Cardiac muscle cell (in vitro differentiated cells and primary cell): ENCODE measurements around the gene ABCA7. TPM values are rescaled to one million over a fixed set of nuclear protein-coding genes. Genes with fewer than 3 reads are reported as not detected.

Source experiments
- DNase-seq, 2 donors: peaks; one replicate each; pipeline versions ENCODE4 v3.0.0 to v3.0.0-alpha.2; 2010 to 2017; ENCODE audit warnings: low read depth in 1 of 2, low spot score in 1 of 2
- H3K27ac ChIP-seq: fragments of 200-600 bp; sonication (generic); 2 replicates; pipeline ENCODE4 v1.5.1; 2016
- H3K27me3 ChIP-seq: fragments of 200-600 bp; sonication (generic); 2 replicates; pipeline ENCODE4 v1.6.0; 2016; ENCODE audit warnings: control low read depth
- H3K36me3 ChIP-seq: fragments of 200-600 bp; sonication (generic); 2 replicates; pipeline ENCODE4 v1.5.1; 2016; ENCODE audit warnings: control low read depth
- H3K4me1 ChIP-seq: fragments of 200-600 bp; sonication (generic); 2 replicates; pipeline ENCODE4 v1.8.1; 2017; ENCODE audit warnings: low read depth, mild to moderate bottlenecking, mixed run types
- H3K4me3 ChIP-seq: fragments of 200-600 bp; sonication (generic); 2 replicates; pipeline ENCODE4 v1.5.1; 2016; ENCODE audit warnings: mild to moderate bottlenecking
- H3K9me3 ChIP-seq: fragments of 200-600 bp; sonication (generic); 2 replicates; pipeline ENCODE4 v1.5.1; 2017; ENCODE audit warnings: low read depth, mild to moderate bottlenecking, control low read depth
- CTCF ChIP-seq: IDR thresholded peaks from 2 replicates; pipeline ENCODE4 v1.5.1; 2012; ENCODE audit warnings: low read depth, mild to moderate bottlenecking, low read length
- polyA plus RNA-seq: library from polyadenylated mRNA; unstranded; fragments of >200 nt; fragmentation: Nextera tagmentation; extraction: Ambion mirVana; gene quantifications from 2 replicates; pipeline ENCODE4 v1.2.1, GENCODE V29; 2016
- total RNA-seq: library from RNA; depleted of rRNA; stranded (reverse); fragments of >200 nt; gene quantifications from 2 replicates; pipeline ENCODE4 v1.2.3, GENCODE V29; 2016

Gene ABCA7
- total and polyA plus RNA-seq, 2 experiments from 2014 or later, result 44.0 to 60.4 TPM

GRCh38 chr19:1049106-1049505 lies 9.2 kb downstream of the ABCA7 start:
- no peak for DNase-seq
- TF ChIP-seq CTCF, result no peak
- Histone ChIP-seq H3K9me3 (no peaks in the 10 kb centered on the region), H3K27ac (no peak overlapping the region), H3K27me3 (no peaks in the 10 kb centered on the region), H3K36me3 (peaks cover 3% of the 10 kb centered on the region), H3K4me3 (no peak overlapping the region), H3K4me1 (no peaks in the 10 kb centered on the region)

GRCh38 chr19:1049800-1050199 lies 9.9 kb downstream of the ABCA7 start:
- no peaks in the 10 kb centered on the region for H3K9me3 ChIP-seq
- no peak for TF ChIP-seq CTCF
- no peak overlapping the region for H3K4me3 ChIP-seq
- H3K27ac ChIP-seq, result no peak overlapping the region
- H3K4me1 ChIP-seq, result no peaks in the 10 kb centered on the region
- no peaks in the 10 kb centered on the region for H3K27me3 ChIP-seq
- DNase-seq, result no peak
- peaks cover 3% of the 10 kb centered on the region for H3K36me3 ChIP-seq

- Histone ChIP-seq H3K27ac (no peak overlapping the region), H3K4me3 (no peak overlapping the region), H3K9me3 (no peaks in the 10 kb centered on the region), H3K27me3 (no peaks in the 10 kb centered on the region), H3K36me3 (peaks cover 3% of the 10 kb centered on the region), H3K4me1 (no peaks in the 10 kb centered on the region)
- no peak for DNase-seq
- no peak for TF ChIP-seq CTCF
Measured at GRCh38 chr19:1050989-1051788, 11.3 kb downstream of the ABCA7 start.

- no peak overlapping the region for H3K27ac ChIP-seq
- DNase-seq, result no peak
- TF ChIP-seq CTCF, result no peak
- H3K36me3 ChIP-seq, result peaks cover 3% of the 10 kb centered on the region
- H3K4me3 ChIP-seq, result no peak overlapping the region
- no peaks in the 10 kb centered on the region for H3K9me3 ChIP-seq
- H3K27me3 ChIP-seq, result no peaks in the 10 kb centered on the region
- H3K4me1 ChIP-seq, result no peaks in the 10 kb centered on the region
Measured at GRCh38 chr19:1051791-1052190, 11.9 kb downstream of the ABCA7 start.

- DNase-seq, result no peak
- Histone ChIP-seq H3K9me3 (no peaks in the 10 kb centered on the region), H3K27ac (no peak overlapping the region), H3K4me1 (no peaks in the 10 kb centered on the region), H3K36me3 (peaks cover 3% of the 10 kb centered on the region), H3K4me3 (no peak overlapping the region), H3K27me3 (no peaks in the 10 kb centered on the region)
- no peak for TF ChIP-seq CTCF
Measured at GRCh38 chr19:1052349-1052975, 12.6 kb downstream of the ABCA7 start.
